NCI-H1436 (cell line): Measurements from ENCODE around the gene CDH13.

Experiments used
- DNase-seq: peaks from one replicate; lab custom pipeline; 2025; lab: John Stamatoyannopoulos, UW

Gene CDH13

GRCh38 chr16:83439412-83439811 lies 812.6 kb downstream of the CDH13 start:
- DNase-seq: no peak

DNA sequence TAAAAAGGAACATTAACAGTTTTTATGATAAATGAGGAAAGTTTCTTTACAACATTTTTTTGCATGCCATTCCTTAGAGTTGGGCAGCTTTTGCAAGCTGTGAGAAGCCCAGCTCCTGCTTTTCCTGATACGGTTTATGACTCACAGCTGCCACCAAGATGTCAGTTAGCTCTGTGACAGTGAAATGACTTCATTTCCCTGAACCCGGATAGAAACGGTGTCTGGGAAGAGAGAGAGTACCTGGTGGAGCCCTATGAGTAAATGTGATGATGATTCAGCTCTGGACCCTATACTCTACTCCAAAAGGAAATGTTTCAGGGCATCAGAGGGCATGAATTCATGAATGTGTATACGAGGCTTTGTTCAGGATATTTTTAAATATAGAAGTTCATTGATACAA lies 814.7 kb downstream of the CDH13 start:
- no peak for DNase-seq

DNA sequence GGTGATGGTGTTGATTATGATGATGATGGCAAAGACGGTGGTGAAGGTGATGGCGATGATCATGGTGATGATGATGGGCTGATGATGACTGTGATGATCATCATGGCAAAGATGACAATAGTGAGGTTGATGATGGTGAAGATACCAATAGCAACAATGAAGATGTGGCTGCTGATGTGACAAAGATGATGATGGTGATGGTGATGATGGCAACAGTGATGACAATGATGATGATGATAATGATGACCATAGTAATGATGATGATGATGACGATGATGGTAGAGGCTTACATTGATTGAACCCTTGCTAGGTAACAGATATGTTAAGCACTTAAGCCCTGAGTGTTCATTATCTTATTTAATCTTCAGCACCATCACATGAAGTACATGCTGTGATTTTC lies 817.2 kb downstream of the CDH13 start:
- DNase-seq: no peak

DNA sequence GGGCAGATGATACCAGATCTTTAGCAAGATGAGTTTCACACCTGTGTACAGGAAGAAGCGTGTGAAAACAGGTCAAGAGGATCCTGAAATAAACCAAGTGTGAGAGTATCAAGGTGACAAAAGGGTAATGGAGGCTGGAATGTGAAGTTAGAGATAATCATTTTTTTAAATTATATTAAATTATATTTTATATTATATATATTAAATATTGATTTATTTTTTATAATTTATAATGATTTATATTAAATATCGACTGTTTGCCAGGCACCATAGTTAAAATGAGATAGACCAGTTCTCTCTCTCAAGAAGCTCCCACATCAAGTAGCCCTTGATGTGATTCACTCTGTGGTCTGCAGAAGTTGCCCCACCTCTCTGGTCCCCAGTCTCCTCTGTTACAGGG lies 820.8 kb downstream of the CDH13 start:
- no peak for DNase-seq

DNA sequence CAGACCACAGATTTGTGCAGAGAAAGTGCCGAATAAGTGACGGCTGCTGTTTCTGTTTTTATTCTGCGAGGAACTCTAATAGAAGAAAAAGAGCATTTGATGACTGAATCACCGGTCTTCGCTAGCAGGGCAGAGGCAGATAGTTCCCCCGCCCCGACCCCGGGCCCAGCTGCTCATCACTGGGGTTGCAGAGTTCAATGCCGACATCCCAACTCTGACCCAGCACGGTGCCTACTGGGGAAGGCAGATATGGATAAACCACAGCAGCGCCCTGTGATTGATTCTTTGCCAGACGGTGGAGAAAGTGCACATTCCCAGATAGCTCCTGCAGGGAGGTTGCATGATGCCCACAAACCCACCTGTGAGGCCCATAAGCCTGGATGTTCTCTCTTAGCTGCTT lies 823.1 kb downstream of the CDH13 start:
- DNase-seq: no peak

DNA sequence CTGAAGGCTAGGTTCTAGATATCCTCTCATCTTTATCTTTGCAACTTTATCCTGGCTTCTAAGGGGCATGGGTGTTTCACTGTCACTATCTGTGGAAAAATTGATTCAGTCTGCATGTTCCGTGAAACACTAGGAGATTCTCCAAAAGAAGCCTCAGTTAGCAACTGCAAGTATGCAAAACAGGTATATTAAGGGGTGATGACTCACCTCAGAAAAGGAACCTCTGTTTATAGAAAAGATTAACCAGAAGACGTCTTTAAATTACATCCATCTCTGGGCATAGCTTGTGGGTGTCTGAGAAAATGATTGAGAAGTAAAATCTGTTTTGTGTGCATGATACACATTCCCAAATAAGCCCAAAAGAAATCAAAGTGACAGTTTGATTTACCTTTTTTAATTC lies 827.2 kb downstream of the CDH13 start:
- no peak for DNase-seq

DNA sequence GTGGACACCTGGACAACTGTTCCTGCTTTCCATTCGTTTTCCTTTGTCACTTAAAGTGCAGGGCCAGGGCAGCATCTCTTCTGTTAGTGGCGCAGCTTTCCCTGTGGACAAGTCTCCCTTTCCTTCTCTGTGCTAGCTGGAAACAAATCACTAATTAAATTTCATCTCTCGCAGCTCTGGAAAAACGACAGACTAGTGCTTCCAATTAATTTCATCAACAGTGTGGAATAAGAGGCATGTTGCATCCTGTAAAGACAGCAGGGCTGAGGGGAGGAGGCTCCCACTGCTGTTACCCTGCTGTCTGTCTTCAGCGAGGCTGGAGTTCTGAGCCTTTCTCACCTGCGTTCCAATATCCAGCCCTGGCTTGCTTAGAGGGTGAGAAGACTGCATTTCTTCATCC lies 828.9 kb downstream of the CDH13 start:
- no peak for DNase-seq

DNA sequence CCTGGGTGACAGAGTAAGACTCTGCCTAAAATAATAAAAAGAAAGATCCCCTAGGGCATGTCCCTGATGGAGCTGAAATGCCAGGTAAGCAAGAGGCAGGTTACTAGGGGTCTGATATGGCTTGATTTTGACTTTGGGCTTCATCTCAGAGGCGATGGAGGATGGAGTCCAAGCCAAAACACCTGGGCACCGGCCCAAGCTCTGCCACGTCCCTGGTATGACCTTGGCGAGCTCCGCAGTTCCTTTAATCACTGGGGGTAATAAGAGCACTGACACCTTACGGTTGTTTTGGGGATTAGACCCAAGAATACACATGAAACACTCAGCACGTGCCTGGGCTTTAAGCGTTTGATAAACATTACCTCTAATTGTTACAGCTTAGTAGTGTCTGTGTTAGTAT lies 830.2 kb downstream of the CDH13 start:
- DNase-seq: no peak

- no peak for DNase-seq
Observed at GRCh38 chr16:83458612-83459011, 831.8 kb downstream of the CDH13 start.

- DNase-seq: no peak
Observed at GRCh38 chr16:83464991-83465390, 838.2 kb downstream of the CDH13 start.

DNA sequence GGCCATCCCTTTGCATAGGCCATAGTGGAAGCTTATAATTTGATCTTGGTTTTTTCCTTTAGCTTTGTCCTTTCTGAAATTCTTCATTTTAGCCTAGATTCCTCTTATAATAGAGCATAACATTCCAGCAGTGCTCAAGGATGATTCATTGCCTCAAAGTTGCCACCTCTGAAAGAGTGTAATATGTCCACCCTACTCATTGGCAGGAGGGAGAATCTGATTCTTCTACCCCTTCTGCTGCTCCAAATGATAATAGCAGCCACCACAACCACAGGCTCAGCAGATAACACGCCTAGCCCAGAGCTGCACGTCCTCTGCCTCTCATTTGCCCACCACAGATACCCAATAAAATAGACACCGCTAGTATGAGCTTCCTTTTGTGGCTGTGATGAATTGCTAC lies 843.6 kb downstream of the CDH13 start:
- no peak for DNase-seq

DNA sequence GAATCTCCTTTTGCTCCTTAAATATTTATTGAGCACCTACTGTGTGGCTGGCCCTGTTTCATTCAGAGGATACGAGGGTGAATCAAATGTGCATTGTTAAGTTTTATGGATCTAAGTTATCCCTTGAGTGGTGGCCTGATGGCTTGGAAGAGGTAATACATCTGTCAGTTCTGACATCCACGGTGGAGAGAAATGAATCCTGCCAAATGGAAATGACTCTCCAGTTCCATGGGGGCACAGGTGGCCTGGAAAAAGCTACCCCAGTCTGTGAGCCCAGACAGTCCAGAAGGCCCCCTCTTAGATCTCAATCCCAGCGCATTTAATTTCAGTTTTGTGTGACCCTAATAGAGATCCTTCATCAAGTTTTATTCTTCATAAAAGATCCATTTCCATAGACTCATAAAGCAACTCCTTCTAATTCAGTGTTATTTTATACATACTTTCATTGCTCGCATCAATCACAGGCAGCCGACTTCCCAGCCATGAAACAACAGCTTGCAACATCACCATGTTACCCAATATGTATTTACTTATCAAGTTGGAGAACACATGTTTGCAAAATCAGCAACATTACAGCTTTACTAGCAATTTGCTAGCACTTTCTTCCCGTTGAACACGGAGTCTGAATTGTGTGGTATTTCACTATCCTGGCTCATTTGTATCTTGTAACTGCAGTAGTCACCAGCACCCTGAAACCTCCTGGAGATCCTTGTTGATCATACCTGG lies 846.2 kb downstream of the CDH13 start:
- no peak for DNase-seq

DNA sequence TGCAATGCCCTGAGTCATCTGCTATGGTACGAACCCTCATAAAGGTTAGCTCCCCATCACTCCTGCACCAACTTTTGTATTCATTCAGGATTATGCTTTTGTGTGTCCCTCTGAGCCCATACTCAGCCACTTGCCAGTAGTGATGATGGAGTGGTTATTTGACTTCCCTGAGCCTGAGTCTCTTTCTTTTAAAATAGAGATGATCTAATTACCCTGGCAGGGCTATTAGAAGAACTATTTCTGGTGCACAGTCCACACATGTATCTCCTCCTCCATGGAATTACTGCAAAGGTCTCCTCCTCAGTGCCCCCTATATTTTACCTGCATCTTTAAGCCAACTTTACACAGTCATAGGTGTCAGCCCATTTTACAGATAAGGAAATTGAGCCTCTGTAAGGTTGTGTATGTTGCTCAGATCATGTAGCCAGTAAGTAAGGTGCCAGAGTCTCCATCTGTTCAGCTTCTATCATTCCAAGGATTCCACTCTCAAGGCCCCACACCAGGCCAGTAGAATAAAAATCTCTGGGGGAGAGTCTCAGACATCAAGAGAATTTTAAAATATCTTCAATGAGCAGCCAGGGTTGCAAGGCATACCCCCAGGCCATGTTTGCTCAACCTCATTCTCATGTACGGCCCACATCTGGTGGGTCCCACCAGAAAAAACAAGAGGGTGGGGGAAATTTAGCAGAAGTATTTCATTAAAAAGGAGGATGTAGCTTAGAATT lies 847.3 kb downstream of the CDH13 start:
- DNase-seq: no peak

DNA sequence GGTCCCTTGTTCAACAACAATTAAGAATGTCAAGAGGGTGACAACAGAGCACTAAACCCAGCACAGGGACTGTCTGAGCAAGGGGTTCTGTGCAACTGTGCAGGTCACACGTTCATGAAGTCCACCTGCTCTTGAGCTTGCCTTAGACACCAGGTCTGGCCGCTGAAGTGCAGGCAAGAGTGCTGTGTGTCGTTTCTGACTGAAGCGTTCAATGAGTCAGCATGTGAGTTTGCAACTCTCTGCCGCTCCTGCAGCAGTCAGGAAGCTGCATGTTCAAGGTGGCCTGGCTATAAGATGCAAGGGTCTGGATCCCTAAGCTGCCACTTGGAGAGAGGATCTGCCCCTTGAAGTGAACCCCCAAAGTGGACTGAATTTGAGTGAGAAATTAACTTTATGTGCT lies 848.3 kb downstream of the CDH13 start:
- DNase-seq: no peak

DNA sequence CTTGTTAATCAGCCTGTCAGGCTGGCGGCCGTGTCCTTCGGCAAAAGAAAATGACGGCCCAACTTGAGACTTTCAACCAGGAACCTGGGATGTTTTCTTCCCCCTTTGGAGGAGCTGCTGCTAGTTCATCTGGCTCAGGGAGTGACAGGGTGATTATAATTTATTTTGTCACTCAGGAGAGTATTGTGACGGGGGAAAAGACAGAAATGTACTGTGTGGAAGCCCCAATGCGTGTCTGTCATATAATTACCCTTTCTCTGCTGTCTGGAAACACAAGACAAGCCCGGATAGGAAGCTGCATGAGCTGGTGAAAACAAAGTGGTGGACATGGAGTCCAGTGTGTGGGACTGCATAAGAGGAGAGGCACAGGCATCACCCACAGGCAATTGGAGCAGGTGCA lies 854.8 kb downstream of the CDH13 start:
- no peak for DNase-seq

DNA sequence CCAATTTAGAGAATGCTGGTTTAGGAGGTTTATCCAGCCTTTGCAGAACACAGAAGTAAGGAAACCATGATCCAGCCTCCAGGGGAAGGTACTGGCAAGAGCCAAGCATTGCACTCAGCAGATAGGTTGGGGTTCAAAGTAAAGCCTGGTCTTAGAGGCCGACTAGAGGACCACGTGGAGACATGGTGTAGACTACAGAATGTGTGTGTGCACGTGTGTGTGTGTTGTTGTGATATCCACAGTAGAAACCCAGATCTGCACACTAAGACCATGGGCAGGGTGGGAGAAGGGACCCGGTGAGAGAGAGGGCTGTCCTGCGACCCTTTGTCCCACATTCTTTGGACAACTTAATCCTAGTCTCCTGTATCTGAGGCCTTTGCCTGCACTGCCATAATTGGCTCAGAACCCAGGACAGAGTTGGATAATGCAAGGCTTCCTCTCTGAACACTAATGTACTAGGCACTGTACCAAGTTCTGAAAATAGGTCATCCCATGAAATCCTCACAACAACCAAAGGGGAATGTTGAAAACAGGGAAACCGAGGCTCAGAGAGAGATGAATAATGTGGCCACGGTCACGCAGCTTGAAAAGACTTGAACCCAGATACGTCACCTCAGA lies 855.9 kb downstream of the CDH13 start:
- DNase-seq: no peak

DNA sequence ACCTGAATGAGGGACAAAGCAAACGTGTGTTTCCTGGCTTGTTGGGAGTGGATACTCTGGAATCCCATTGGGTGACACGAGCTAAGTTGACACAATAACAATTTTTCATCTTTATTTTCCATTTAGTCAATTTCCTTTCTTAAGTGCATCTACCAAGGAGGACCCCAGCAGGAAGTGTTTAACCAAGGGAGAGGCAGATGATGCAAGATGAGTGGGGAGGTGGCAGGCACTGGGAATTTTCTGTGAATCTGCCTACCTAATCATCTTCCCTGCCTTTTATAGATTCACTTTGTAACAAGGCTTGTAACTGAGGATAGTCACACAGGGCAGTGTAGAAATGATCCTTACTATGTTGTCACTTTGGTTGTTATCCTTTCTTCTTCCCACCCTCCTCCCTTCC lies 863.3 kb downstream of the CDH13 start:
- no peak for DNase-seq

GRCh38 chr16:83494459-83494858 lies 867.7 kb downstream of the CDH13 start:
- no peak for DNase-seq

GRCh38 chr16:83501481-83501880 lies 874.7 kb downstream of the CDH13 start:
- DNase-seq: no peak

- DNase-seq: no peak
Observed at GRCh38 chr16:83508295-83508694, 881.5 kb downstream of the CDH13 start.

- DNase-seq: no peak
Observed at GRCh38 chr16:83509316-83509715, 882.5 kb downstream of the CDH13 start.

GRCh38 chr16:83510906-83511305 lies 884.1 kb downstream of the CDH13 start:
- DNase-seq: no peak

GRCh38 chr16:83513008-83513755 lies 886.4 kb downstream of the CDH13 start:
- no peak for DNase-seq
